HG02610 (cell line): ENCODE results near the gene ABTB1.
"Not testable (repeated sequence)": the region's sequence is repeated elsewhere in the genome, so short reads cannot be mapped to it uniquely, and the experiment has no call there.

Experiments
- ATAC-seq: cut with Tn5 transposase; IDR thresholded peaks from one replicate; pipeline ENCODE4 v1.9.1; 2021; ENCODE audit warnings: mild to moderate bottlenecking, moderate library complexity; ENCODE audit not compliant: unreplicated experiment

The ABTB1 gene

GRCh38 chr3:127671523-127672428 lies 976 bp upstream of the ABTB1 start:
- ATAC-seq, result peak; percentile 3

GRCh38 chr3:127673191-127674100 lies 694 bp downstream of the ABTB1 start:
- peak; percentile 31 for ATAC-seq

GRCh38 chr3:127674101-127674721 lies 1.5 kb downstream of the ABTB1 start:
- no peak for ATAC-seq

GRCh38 chr3:127674790-127675189 lies 2.0 kb downstream of the ABTB1 start:
- no peak for ATAC-seq

- no peak for ATAC-seq
These were observed 3.1 kb downstream of the ABTB1 start for GRCh38 chr3:127675651-127676391.

- no peak for ATAC-seq
These were observed 3.7 kb downstream of the ABTB1 start for GRCh38 chr3:127676456-127676855.

- ATAC-seq, result no peak
These were observed 4.2 kb downstream of the ABTB1 start for GRCh38 chr3:127676921-127677351.

GRCh38 chr3:127677541-127678314 lies 5.0 kb downstream of the ABTB1 start:
- no peak for ATAC-seq

- no peak for ATAC-seq
These were observed 5.5 kb downstream of the ABTB1 start for GRCh38 chr3:127678315-127678599.

- ATAC-seq, result no peak
These were observed 6.1 kb downstream of the ABTB1 start for GRCh38 chr3:127678611-127679533.

GRCh38 chr3:127679534-127680145 lies 6.9 kb downstream of the ABTB1 start:
- no peak for ATAC-seq

GRCh38 chr3:127680146-127680661 lies 7.5 kb downstream of the ABTB1 start:
- ATAC-seq, result no peak

- no peak for ATAC-seq
These were observed 8.1 kb downstream of the ABTB1 start for GRCh38 chr3:127680798-127681221.

GRCh38 chr3:127682175-127682554 lies 9.4 kb downstream of the ABTB1 start:
- not testable (repeated sequence) for ATAC-seq

GRCh38 chr3:127682561-127682960 lies 9.8 kb downstream of the ABTB1 start:
- ATAC-seq, result no peak

GRCh38 chr3:127684871-127685707 lies 12.3 kb downstream of the ABTB1 start:
- no peak for ATAC-seq
